DMS 273 (cell line): Measurements from ENCODE around the gene TBX21.
A peak's percentile ranks its signal among the peaks of the same experiment; 100 is the strongest.
"Not testable (repeated sequence)": the region's sequence is repeated elsewhere in the genome, so short reads cannot be mapped to it uniquely, and the experiment has no call there.

Experiments
- DNase-seq: peaks from one replicate; lab custom pipeline; 2025; ENCODE audit not compliant: unreplicated experiment; lab: John Stamatoyannopoulos, UW

The TBX21 gene

GRCh38 chr17:47729476-47729875 lies 3.6 kb upstream of the TBX21 start:
- no peak for DNase-seq

GRCh38 chr17:47730681-47731080 lies 2.4 kb upstream of the TBX21 start:
- no peak for DNase-seq

GRCh38 chr17:47731396-47731795 lies 1.6 kb upstream of the TBX21 start:
- DNase-seq = no peak

- no peak for DNase-seq
Measured at GRCh38 chr17:47732399-47733046, 513 bp upstream of the TBX21 start.

- peak; percentile 47 for DNase-seq
Measured at GRCh38 chr17:47733674-47734410, 806 bp downstream of the TBX21 start.

- DNase-seq = no peak
Measured at GRCh38 chr17:47735139-47735464, 2.1 kb downstream of the TBX21 start.

- DNase-seq = no peak
Measured at GRCh38 chr17:47735536-47736011, 2.5 kb downstream of the TBX21 start.

GRCh38 chr17:47736501-47737495 lies 3.8 kb downstream of the TBX21 start:
- DNase-seq = no peak

GRCh38 chr17:47738178-47738577 lies 5.1 kb downstream of the TBX21 start:
- no peak for DNase-seq

- no peak for DNase-seq
Measured at GRCh38 chr17:47739150-47739549, 6.1 kb downstream of the TBX21 start.

GRCh38 chr17:47739945-47740344 lies 6.9 kb downstream of the TBX21 start:
- DNase-seq = not testable (repeated sequence)

GRCh38 chr17:47741109-47741792 lies 8.2 kb downstream of the TBX21 start:
- no peak for DNase-seq

GRCh38 chr17:47741793-47742145 lies 8.7 kb downstream of the TBX21 start:
- DNase-seq = no peak

GRCh38 chr17:47742319-47743181 lies 9.5 kb downstream of the TBX21 start:
- DNase-seq = peak; percentile 75

GRCh38 chr17:47744168-47745036 lies 11.4 kb downstream of the TBX21 start:
- no peak for DNase-seq

- no peak for DNase-seq
Measured at GRCh38 chr17:47745037-47745380, 12.0 kb downstream of the TBX21 start.

- no peak for DNase-seq
Measured at GRCh38 chr17:47751471-47751870, 18.4 kb downstream of the TBX21 start.

GRCh38 chr17:47757386-47757785 lies 24.4 kb downstream of the TBX21 start:
- no peak for DNase-seq
